GM18868 (cell line): ENCODE data around the gene GJC2.

Experiments
- ATAC-seq: cut with Tn5 transposase; IDR thresholded peaks from one replicate; pipeline ENCODE4 v1.9.1; 2021; ENCODE audit warnings: mild to moderate bottlenecking, moderate library complexity; ENCODE audit not compliant: unreplicated experiment

The GJC2 gene

DNA sequence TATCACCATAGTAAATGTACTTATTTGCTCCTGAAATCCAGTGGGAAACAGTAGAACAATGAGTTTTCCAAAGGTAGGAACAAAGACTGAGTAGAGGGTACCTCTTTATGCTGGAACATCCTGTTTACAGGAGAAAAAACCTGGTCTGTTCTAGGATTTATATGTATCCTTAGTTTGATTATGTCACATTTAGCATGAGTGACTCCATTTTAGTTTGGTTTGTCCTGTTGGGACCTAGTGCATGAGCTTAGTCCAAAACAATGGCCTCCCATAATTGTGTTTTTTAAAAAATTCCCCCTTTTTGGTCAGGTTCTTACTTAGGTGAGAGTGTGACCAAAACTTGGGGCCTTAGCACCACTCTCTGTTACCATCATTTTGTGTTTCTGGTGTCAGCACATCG, 37.1 kb upstream of the GJC2 start:
- ATAC-seq = no peak

DNA sequence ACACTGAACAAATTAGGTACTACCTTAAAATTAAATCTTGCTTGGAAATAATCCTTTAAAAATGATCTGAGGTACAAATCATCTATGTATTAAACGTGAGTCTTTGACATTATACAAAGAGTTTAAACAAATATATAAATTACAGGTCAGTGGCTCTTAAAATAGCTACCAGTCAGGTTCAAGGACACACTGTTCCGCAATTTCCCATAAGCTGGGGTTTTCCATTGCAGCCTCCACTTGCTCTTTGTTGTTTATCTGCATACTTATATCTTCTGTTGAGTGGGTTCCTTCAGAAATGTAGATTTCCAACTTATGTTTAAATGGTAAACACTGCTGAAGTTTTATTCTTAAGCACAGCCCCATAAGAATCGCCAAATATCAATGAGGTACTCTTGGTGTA, 34.9 kb upstream of the GJC2 start:
- ATAC-seq = no peak

DNA sequence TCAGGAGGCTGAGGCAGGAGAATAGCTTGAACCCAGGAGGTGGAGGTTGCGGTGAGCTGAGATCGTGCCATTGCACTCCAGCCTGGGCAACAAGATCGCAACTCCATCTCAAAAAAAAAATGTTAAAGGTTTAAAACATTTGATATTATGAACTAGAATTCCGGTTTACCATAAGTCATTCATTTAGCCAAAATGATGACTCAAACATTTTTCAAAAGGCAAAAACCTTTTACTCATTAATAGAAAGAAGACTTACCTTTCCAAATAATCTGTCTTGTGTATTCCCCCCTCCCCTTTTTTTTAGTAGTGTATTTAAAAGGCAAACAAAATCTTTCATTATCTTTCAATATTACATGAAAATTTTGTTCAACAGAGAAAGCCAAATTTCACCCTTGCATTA, 32.4 kb upstream of the GJC2 start:
- no peak for ATAC-seq

DNA sequence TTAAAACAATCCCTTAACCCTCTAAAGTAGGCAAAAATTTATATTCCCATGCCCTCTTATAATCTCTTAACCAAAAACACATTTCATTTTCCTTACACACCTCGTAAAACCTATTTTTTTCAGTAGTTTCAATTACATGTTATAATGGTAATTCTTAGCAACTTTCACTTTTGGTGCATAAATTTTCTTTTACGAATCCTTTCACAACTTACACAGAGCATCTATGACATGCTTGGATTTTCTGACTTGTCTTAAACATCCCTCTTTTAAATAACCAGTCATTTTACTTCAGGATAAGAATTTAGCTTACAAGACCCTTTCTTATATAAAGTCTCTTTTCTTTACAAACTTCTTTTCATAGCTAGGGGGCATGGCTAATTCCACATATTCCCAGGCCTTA, 31.7 kb upstream of the GJC2 start:
- ATAC-seq = no peak

DNA sequence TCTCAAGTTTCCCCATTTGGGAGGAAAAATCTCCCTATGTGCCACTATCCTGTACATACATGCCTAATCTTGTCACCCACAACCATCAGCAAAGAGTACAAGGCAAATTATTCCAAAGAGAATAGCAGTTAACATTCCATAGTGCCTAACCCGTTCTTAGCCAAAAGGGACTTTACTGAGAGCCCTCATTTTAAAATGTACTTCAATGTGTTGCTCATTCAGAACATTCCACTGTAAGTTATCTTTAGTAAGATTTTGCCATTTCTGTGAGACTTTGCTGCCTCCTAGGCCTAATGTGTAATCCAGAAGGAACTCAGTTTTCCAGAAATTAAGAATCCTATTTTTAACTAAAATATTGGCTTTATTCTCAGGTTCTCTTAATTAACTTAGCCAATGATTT, 29.4 kb upstream of the GJC2 start:
- ATAC-seq = no peak

DNA sequence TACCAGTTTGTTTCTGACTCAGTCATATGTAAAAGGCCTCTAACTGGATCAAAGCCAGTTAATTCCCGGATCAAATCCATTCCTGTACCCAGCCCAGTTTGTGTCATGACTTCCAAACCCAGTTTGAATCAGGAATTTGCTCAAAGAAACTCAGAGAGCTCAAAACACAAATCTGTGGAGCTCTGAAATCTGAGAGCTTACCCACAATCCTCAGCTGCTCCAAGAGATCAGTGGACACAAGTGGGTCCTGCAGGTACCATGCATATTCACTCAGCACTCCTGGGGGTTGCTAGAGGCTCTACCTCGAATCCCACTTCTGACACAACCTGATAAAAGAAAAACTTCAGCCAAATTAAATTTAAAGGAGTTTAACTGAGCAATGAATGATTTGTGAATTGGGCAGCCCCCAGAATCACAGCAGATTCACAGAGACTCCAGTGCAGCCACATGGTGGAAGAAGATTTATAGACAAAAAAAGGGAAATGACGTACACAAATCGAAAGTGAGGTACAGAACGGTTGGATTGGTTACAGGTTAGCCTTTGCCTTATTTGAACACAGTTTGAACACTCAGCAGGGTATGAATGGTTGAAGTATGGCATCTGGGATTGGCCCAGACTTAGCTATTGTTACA, 28.8 kb upstream of the GJC2 start:
- ATAC-seq = no peak

DNA sequence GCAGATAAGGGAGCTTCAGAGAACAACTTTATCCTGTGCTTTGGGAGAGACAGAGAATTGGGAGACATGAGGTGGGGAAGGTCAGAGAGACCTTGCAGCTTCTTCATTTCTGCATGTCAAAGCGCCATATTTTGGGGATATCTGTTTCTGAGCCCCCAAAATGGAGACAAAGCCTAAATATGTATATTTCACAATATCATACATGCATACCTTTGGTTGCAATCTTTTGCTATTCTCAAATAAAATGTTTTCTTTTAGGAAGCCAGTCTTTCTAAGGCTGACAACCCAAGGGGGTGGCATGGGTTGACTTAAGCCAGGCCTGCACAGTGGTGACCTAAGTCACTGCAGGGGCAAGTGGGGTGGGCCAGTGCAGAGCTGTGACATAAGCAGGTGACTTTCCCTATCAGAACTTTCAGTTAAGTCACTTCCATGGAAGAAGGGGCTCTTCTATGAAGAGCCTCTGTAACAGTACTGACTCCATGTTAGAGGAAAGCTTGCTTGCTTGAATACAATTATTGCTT, 26.7 kb upstream of the GJC2 start:
- ATAC-seq = no peak

DNA sequence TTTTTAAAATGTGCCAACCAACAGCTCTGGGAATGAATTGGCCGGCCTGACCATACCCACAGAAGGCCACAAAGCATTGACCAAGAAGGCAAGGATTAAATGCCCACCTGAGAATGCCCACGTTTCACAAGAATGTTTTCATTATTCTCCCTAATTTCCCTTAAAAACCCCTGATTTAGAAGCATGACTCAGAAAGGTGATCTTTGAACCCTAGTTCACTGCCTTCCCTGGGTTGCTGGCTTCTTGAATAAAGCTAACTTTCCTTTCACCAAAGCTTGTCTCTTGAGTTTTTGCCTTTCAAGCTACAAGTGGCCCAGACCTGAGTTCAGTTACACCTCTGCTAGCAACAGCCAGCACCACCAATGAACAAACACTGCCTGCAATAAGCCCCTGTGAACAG, 26.2 kb upstream of the GJC2 start:
- no peak for ATAC-seq

DNA sequence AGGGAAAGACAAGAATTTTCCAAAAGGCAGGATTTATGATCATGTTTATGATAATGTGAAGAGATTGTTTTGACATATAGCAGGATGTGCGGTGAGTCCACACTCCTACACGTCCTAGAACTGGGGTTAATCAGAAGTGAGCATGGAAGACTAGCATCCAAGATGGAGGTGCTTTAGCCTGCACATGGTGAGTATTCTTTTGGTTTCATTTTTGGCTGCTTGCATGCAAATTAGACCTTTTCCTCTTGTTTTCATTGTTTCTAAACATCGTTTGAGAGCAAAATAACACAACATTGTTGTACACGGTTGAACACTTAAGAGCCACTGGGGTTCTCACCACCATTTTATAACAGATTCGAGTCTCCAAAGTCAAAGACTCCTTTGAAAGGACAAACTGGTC, 24.5 kb upstream of the GJC2 start:
- no peak for ATAC-seq

DNA sequence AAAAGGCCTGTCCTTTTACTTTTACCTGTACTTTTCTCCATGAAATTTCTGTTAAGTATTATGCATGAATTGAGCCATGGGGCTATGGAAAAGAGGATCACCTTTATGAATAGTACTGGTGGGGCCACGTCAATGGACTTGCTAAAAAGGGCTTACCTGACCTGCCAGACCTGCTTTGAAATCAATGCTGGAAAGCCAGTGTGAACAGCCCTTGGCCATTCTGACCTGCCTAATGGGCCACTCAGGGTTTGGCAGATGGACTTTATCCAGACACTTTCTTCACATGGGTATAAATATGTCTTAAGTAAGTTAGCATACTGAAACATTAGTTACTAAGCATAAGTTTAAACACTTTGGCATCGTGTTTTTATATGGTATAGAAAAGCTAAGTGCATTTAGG, 18.0 kb upstream of the GJC2 start:
- no peak for ATAC-seq

DNA sequence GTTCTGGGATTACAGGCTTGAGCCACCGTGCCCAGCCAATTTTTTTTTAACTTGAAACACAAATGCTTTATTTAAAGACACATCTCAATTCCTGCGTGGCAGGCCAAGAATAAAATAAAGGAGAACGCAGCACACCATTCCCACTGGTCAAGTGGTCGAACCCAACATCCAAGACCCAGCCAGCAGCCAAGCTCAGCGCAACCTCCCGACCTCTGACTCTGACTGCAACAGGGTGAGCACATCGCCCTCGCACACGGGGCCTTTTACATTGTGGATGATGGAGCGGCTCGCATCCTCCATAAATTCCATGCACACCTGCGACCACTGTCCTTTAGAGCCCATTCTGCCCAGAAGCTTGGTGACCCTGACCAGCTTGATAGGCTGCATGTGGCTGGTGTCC, 15.1 kb upstream of the GJC2 start:
- ATAC-seq = no peak

DNA sequence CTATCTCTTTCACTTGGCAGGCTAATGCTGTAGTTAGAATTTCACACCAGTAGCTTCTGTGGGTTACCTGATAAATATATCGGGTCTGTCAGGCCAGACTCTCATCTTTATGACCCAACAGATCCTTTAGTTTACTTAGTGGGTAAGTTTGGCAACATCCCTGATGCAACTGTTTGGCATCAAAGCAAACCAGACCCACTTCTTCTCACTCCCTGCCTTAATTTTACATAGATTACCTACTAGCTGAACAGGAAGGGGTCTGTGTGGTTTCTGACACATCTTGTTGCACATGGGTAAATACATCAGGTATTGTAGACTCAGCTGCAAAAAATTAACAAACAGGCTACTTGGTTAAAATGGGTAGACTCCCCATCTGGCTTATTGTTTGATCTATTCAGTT, 12.8 kb upstream of the GJC2 start:
- ATAC-seq = no peak

DNA sequence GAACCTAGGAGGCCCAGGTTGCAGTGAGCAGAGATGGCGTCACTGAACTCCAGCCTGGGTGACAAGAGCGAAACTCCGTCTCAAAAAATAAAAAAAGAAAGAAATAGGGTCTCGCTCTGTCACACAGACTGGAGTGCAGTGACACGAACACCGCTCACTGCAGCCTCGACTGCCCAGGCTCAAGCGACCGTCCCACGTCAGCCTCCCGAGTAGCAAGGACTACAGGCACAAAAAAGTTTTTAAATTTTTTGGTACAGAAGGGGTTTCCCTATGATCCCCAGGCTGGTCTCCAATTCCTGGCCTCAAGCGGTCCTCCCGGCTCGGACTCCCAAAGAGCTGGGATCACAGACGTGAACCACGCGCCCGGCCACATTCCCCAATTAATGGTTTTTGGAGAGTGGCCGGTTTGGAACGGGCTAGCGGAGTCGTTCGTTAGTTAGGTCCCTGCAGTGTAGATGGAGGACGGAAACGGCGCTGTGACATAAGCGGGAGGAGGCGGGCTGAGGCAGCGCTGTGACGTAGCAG, 10.3 kb upstream of the GJC2 start:
- no peak for ATAC-seq

DNA sequence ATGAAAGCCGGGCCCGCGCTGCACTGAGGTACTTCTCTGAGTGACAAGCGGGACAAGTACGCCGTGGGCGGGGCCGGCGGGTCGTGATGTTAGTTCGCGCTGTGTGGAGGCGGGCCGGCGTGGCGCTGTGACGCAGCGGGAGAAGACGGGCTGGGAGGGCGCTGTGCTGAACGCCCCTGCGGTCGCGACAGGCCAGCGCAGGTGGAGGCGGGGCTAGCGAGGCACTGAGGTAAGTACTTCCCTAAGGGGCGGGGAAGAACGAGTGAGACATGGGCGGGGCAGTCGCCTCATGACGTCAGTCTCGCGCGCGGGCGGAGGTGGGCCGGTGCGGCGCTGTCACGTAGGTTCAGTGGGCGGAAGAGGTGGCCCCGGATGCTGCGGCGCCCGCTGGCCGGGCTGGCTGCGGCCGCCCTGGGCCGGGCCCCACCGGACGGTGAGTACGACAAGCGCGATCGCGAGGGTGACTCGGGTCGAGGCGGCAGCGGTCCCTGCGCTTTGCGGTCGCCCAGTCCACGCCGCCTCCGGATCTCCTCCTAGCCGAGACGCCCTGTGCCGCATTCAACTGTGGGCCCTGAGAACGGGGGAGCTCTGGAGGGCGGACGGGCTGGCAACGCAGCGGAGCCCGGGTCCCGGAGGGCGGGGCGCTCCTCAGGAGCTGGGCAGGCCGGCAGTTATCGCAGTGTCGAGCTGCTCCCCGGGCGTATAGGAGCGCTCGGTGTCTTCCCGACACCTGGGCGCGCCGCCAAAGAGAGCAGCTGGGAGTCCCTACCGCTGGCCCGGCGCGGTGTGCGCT, 9.6 kb upstream of the GJC2 start, which contains the start of gene GUK1:
TSS of gene GUK1 (plus strand) at position 349 of the 793 bp plus-strand sequence. CDS start at position 373, 24 bp downstream.
- ATAC-seq = peak; percentile 90

DNA sequence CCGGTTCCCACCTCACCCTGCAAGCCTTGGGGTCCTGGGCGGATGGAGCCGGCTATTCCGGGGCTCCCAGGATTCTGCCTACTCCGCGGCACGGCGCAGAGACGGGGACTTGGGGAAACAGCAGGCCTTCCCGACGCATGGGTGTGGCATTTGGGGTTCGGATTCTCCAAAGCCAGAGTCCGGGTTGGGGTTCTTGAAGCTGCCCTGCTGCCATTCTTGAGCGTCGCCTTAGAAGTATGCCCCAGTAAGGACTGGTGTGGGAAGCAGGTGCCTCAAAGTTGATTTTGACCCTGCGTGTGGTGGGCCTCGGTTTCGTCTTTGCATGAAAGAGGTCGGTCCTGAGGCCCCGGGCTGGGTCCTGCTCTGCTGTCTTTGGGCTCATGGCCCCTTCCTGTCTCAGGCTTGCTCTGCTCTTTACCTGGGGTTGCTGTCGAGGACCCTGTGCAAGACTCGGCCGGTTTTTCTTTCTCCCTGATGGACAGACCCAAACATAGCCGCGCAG, 9.0 kb upstream of the GJC2 start:
- no peak for ATAC-seq

DNA sequence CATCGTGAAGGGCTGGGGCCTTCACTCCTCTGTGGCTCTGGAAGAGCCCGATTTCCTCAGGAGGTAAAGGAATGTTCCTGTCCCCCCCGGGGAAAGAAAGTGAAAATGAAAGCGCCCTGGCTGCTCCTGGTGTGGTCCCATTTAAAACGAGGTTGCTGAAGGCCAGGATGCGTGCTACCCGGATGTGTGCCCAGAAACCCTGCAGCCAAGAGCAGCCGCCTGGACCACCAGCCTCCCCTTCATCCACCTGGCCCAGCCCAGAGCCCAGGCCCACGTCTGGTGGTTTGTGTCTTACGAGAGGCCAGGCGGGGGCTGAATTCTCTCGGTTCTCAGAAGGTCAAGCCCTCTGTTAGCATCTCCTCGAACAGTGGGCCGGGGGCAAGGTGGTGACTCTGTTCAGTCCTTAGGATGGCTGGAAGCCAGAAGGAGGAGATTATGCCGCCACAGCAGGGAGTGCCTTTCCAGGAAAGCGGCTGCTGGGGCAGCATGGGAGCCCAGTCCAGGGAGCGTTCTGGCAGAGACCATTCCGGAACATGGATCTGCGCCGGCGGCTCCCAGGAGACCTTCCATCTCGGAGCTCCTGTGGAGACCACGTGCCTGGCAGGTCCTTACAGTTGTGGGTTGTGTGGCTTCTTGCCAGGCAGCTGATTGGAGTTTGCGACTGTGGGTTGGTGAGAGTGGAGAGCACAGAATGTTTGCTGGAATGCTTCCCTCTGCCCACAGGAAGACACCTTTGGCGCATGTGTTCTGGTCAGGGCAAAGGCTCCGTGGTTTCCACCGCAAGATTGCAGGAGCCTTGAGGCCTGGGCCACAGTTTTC, 8.3 kb upstream of the GJC2 start:
- ATAC-seq = no peak

DNA sequence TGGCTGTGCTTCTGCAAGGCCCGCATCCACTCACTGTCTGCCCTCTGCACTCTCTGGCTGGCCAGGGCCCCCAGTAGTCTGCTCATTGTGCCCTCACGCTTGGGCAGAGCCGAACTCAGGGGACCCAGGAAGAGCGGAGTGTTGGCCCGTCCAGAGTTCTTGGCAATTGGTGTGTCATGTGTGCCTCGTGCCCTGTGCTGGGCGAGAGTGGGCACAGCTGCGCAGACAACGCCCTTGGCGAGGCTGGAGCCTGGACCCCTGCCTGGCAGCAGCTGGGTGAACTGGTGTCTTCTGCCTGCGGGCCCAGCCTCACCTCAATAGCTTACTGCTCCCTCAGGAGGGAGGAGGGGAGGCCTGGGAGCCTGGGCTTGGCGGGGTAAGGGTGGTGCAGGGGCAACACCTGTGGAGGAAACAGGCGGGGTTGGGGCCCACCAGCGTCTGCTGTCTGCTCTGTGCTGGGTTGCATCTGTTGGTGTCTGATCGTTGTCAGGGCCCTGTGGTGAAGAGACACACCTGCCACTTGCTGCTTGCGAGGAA, 7.5 kb upstream of the GJC2 start:
- ATAC-seq = no peak

DNA sequence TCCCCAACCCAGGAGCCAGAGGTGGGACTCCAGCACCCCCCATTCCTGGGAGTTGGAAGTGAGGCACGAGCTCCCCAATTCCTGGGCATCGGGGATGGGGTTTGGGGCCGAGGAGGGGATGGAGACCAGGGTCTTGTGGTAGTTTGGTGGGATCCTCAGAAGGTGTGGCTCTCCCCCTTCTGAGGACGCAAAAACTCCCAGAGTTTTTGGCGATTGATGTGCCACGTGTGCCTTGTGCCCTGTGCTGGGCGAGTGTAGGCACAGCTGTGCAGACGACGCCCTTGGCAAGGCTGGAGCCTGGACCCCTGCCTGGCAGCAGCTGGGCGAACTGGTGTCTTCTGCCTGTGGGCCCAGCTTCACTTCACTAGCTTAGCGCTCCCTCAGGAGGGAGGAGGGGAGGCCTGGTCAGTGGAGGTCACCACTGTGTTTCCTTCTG, 7.0 kb upstream of the GJC2 start:
- no peak for ATAC-seq

DNA sequence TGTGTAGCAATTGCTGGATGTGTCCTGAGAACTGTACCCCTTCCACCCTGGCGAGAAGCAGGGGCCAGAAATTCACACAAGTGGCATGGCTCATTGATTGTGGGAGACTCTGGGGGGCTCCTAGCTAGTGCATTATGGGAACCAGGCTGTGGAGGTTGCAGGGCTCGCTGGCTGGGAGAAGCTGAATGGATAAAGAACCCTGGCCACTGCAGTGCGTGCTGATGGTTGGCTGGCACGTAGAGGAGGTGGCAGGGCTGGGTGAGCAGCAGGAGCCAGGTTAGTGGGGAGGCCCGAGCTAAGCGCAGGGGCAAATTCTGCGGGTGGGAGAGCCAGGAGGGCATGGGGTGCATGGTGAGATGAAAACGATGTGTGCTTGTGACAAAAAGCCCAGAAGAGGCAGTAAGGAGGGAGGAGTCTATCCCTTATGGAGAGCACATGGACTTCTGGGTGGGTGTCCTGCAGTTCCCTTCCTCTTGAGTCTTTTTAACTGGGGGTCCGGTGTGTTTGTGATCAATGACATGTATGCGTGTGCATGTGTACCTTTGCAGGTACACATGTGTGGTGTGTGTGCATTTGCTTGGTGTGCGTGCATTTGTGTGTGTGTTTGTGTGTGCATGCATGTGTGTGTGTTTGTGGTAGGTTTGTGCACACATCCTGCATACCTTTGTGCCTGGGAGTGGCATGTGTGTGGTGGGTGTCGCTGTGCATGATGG, 6.1 kb upstream of the GJC2 start:
- no peak for ATAC-seq
